Measurements from ENCODE around the gene MEFV. TPM values are rescaled to one million over a fixed set of nuclear protein-coding genes. Genes with fewer than 3 reads are reported as not detected.
"Not testable (repeated sequence)": the region's sequence is repeated elsewhere in the genome, so short reads cannot be mapped to it uniquely, and the experiment has no call there.

MEFV gene
- polyA plus RNA-seq, 6 donors from 2014 or later = 0.25 TPM; not detected in 5

DNA sequence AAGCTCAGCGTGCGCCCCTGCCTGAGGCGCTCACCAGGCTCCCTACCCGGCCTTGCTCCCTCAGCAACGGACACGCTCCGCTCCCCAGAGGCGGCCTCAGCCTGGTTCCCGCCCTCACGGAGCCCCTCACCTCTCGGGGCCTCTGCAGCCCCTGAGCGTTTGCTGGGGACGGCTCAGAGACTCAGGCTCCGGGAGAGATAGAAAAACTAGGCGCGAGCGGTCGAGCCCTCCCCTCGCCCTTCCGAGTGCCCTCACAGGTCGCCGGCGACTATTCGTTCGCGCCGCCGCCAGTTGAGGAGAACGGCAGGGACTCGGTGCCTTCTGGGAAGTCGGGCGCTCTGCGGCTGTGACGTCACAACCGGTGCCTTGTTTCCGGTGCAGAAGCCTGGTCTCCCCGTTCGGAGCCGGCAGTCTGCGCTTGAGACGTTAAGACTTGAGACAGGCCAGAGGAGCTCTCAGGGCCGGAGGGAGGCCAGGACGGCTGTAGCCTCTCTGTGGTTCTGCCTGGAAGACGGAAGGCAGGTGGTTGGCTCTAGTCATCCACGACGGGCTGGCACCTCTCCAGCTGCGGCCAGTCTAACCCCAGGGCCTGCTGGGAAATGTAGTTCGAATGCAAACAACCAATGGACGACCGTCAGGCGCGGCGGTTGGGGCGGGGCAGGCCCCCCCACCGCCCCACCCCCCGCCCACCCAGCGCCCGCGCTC, 21.4 kb downstream of the MEFV start, which contains the start of gene ZNF200:
Gene ZNF200, minus strand, starts transcription at position 302 of the 705 bp plus-strand sequence. CDS start 1,403 bp downstream, outside the sequence.
- Mint-ChIP-seq H3K27ac (peak within 1 kb of the TSS; percentile 95 to 99 (median 98)), H3K27me3 (peaks cover 0 to 3% (median 0%) of the 10 kb centered on the region in 3 donors), H3K4me3 (peak within 1 kb of the TSS; percentile 92 to 98 (median 97)), H3K4me1 (peaks cover 23 to 29% (median 26%) of the 10 kb centered on the region in 3 donors), H3K36me3 (peaks cover 23 to 28% of the 10 kb centered on the region in 2 donors), H3K9me3 (peaks cover 0 to 16% (median 8%) of the 10 kb centered on the region in 7 donors)
- DNase-seq (peak; percentile 93), ATAC-seq (ENCODE audit: low read depth in 2 of 2) (peak; percentile 92)

DNA sequence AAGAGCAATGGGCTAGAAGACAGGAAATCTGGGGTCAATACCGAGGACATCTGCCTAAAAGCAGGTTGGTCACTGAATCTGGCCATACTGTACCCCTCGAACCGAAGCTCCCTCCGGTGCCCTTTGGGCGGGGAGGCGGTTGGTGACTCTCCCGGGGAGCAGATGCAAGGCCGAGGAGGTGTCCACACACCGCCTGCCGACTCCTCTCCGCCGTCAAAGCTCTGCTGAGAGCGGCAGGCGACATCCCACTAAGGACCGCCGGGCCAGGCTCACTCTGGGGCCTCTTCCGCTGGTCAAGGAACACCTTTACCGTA, 21.9 kb downstream of the MEFV start:
- no peak for ATAC-seq (ENCODE audit: low read depth in 2 of 2)
- Mint-ChIP-seq H3K27me3 (no peaks in the 10 kb centered on the region), H3K4me1 (peaks cover 23 to 29% (median 26%) of the 10 kb centered on the region in 3 donors)

DNA sequence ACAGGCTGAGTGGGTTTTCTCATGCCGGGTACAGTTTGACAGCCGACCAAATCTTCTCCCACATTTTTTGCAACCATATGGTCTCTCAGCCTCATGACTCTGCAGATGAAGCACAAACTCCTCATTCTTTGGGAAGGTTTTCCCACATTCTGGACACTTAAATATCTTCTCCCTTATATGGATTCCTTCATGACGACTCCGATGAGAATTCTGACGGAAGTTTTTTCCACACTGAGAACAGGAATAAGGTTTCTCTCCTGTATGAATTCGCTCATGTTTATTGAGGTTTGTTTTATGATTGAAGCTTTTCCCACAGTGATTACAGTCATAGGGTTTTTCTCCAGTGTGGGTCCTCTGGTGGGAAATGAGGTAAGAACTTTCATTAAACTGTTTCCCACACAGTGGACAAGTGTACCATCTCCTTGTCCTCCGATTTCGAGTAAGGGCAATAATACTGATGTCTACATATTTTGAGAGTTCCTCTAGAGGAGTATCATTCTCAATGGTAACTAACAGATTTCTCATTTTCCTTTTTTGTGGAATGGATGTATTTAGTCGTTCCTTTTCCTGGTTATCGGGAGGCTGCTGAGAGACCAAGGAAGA, 32.4 kb downstream of the MEFV start:
- H3K27ac Mint-ChIP-seq = no peak overlapping the region
- ATAC-seq (ENCODE audit: low read depth in 2 of 2) (no peak), DNase-seq (no peak)
- H3K9me3 Mint-ChIP-seq = peaks cover 12 to 76% (median 68%) of the 10 kb centered on the region in 7 donors
- no peak overlapping the region for H3K4me3 Mint-ChIP-seq
- peaks cover 47 to 54% of the 10 kb centered on the region in 2 donors for H3K36me3 Mint-ChIP-seq
- no peaks in the 10 kb centered on the region for H3K27me3 Mint-ChIP-seq
- no peaks in the 10 kb centered on the region for H3K4me1 Mint-ChIP-seq

More for the DNA sequence above, 21.9 kb downstream of the MEFV start:
- H3K9me3 Mint-ChIP-seq = peaks cover 0 to 18% (median 9%) of the 10 kb centered on the region in 7 donors
- H3K27ac Mint-ChIP-seq = peak overlapping the region; percentile 90 to 99 (median 98)
- peak overlapping the region; percentile 92 to 98 (median 97) for H3K4me3 Mint-ChIP-seq
- peaks cover 25 to 32% of the 10 kb centered on the region in 2 donors for H3K36me3 Mint-ChIP-seq
- DNase-seq = no peak

DNA sequence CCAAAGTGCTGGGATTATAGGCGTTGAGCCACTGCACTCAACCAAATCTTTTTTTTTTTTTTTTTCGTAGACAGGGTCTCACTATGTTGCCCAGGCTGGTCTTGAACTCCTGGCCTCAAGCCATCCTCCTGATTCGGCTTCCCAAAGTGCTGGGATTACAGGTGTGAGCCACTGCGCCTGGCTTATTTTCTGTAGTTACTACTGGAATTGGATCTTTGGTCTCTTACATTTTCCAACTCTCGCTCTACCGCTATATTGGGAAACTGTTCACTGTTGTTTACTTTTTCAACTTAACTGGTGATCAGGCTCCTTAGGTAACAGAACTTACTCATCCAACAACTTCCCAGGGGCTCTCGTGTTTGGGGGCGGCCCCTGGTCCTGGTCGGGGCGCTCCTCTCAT, 35.6 kb downstream of the MEFV start:
- DNase-seq (no peak), ATAC-seq (ENCODE audit: low read depth in 2 of 2) (no peak)
- H3K27me3 Mint-ChIP-seq = peaks cover 0 to 3% (median 0%) of the 10 kb centered on the region in 3 donors
- H3K4me1 Mint-ChIP-seq = peaks cover 5 to 9% (median 5%) of the 10 kb centered on the region in 3 donors
- no peak overlapping the region for H3K4me3 Mint-ChIP-seq
- H3K9me3 Mint-ChIP-seq = peaks cover 8 to 67% (median 63%) of the 10 kb centered on the region in 7 donors
- H3K36me3 Mint-ChIP-seq = peaks cover 34 to 46% of the 10 kb centered on the region in 2 donors
- H3K27ac Mint-ChIP-seq = no peak overlapping the region

DNA sequence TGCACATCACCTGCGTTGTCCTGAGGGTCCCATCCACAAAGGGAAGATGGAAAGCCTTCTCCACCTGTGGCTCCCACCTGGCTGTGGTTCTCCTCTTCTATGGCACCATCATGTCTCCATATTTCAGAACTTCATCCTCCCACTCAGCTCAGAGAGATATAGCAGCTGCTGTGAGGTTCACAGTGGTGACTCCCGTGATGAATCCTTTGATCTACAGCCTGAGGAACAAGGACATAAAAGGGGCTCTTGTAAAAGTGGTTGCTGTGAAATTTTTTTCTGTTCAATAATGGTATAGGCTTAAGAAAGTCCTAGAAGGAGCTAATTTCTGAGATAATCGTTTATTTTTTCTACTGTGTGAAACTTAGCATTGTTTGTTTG, 40.2 kb downstream of the MEFV start:
- Mint-ChIP-seq H3K4me1 (peaks cover 18 to 27% (median 18%) of the 10 kb centered on the region in 3 donors), H3K9me3 (peaks cover 9 to 52% (median 31%) of the 10 kb centered on the region in 7 donors), H3K27me3 (peaks cover 3 to 27% (median 23%) of the 10 kb centered on the region in 3 donors), H3K4me3 (peak overlapping the region in 5 of 8 donors; percentile 16 to 81 (median 58)), H3K27ac (peak overlapping the region in 1 of 6 donors; percentile 2), H3K36me3 (peaks cover 4 to 34% of the 10 kb centered on the region in 2 donors)
- no peak for DNase-seq
- ATAC-seq (ENCODE audit: low read depth in 2 of 2) = no peak

DNA sequence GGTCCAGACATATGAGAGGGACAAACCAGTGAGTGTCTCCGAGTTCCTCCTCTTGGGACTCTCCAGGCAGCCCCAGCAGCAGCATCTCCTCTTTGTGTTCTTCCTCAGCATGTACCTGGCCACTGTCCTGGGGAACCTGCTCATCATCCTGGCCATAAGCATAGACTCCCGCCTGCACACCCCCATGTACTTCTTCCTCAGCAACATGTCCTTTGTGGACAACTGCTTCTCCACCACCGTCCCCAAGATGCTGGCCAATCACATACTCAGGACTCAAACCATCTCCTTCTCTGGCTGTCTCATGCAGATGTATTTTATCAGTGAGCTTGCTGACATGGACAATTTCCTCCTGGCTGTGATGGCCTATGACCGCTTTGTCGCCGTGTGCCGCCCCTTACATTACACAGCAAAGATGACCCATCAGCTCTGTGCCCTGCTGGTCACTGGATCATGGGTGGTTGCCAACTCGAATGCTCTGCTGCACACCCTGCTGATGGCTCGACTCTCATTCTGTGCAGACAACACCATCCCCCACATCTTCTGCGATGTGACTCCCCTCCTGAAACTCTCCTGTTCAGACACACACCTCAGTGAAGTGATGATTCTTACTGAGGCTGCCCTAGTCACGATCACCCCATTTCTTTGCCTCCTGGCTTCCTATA, 40.7 kb downstream of the MEFV start:
- Mint-ChIP-seq H3K27me3 (peaks cover 3 to 27% (median 23%) of the 10 kb centered on the region in 3 donors), H3K27ac (peak overlapping the region in 2 of 6 donors; percentile 74 to 94), H3K4me3 (peak overlapping the region in 6 of 8 donors; percentile 16 to 81 (median 64)), H3K4me1 (peaks cover 18 to 27% (median 18%) of the 10 kb centered on the region in 3 donors), H3K9me3 (peaks cover 9 to 52% (median 27%) of the 10 kb centered on the region in 7 donors), H3K36me3 (peaks cover 4 to 34% of the 10 kb centered on the region in 2 donors)
- no peak for DNase-seq
- ATAC-seq (ENCODE audit: low read depth in 2 of 2) = no peak

DNA sequence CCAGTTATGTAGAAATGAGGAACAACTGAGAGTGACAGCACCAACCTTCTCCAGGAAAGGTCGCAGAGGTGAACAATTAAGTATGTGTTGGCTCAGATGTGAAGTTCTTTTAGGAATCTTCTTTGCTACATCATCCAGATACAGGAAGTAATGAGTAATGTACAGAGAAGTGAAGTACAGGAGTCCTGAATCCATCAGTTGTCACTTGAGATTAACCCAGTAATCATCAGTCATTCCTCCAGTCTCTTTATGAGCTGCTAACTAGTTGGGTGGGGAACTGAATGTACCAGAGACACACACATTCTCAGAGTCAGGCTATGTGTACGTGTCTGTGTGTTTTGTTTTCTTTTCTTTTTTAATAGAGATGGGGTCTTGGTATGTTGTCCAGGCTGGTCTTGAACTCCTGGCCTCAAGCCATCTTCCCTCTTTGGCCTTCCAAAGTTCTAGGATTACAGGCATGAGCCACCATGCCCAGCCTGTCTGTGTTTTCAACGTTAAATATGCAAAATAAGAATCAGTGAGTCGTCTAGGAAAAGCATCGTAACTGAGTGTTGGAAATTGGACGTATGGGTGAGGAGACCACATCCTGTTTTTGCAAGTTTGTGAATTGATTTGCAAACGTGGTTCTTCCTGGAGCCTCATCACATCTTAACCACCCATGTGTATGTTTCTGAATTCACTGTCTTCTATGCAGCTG, 41.4 kb downstream of the MEFV start:
- DNase-seq = no peak
- peak overlapping the region in 4 of 6 donors; percentile 39 to 94 (median 80) for H3K27ac Mint-ChIP-seq
- H3K9me3 Mint-ChIP-seq = peaks cover 9 to 51% (median 25%) of the 10 kb centered on the region in 7 donors
- H3K4me1 Mint-ChIP-seq = peaks cover 18 to 27% (median 18%) of the 10 kb centered on the region in 3 donors
- H3K4me3 Mint-ChIP-seq = peak overlapping the region in 6 of 8 donors; percentile 10 to 81 (median 52)
- ATAC-seq (ENCODE audit: low read depth in 2 of 2) = peak; percentile 56 to 84
- peaks cover 9 to 34% of the 10 kb centered on the region in 2 donors for H3K36me3 Mint-ChIP-seq
- H3K27me3 Mint-ChIP-seq = peaks cover 3 to 27% (median 26%) of the 10 kb centered on the region in 3 donors

DNA sequence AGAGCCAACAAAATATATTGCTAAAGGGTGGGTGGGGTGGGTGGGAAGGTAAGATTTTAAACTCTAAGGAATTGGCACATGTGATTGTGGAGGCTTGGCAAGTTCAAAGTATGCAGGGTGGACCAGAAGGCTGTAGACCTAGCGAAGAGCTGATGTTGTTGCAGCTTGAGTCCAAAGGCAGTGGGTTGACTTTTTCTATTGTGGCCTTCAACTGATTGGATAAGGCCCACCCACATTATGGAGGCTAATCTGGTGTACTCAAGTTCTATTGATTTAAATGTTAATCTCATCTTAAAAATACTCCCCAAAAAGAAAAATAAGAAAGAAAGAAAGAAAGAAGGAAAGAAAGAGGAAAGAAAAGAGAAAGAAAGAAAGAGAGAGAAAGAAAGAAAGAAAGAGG, 43.9 kb downstream of the MEFV start:
- no peak for ATAC-seq (ENCODE audit: low read depth in 2 of 2)
- peaks cover 5 to 40% (median 25%) of the 10 kb centered on the region in 7 donors for H3K9me3 Mint-ChIP-seq
- H3K36me3 Mint-ChIP-seq = peaks cover 6 to 32% of the 10 kb centered on the region in 2 donors
- H3K4me1 Mint-ChIP-seq = peaks cover 18 to 27% (median 18%) of the 10 kb centered on the region in 3 donors
- no peak for DNase-seq
- peaks cover 8 to 40% (median 38%) of the 10 kb centered on the region in 3 donors for H3K27me3 Mint-ChIP-seq
- H3K27ac Mint-ChIP-seq = no peak overlapping the region
- H3K4me3 Mint-ChIP-seq = no peak overlapping the region

DNA sequence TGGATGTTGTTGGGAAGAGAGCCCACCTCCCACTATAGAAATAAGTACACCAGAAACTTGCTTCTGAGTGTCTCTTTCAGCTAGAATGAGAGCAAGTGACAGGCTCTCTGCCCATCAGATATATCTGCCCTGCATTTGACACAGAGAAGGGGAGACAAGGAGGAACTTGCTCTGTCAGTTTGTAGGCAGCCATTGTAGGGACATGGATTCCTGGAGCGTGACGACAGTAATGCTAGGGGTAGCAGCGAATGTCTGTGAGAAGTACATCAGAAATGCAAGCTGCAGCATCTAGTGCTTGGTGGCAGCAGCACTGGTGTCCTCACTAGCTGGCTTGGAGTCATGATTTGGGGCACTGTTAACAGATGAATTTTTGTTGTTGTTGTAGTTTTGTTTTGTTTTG, 44.4 kb downstream of the MEFV start:
- DNase-seq (no peak), ATAC-seq (ENCODE audit: low read depth in 2 of 2) (no peak)
- Mint-ChIP-seq H3K36me3 (peaks cover 5 to 35% of the 10 kb centered on the region in 2 donors), H3K4me3 (peak overlapping the region in 1 of 8 donors; percentile 23), H3K27ac (peak overlapping the region in 2 of 6 donors; percentile 52 to 76), H3K4me1 (peaks cover 18 to 24% (median 18%) of the 10 kb centered on the region in 3 donors), H3K27me3 (peaks cover 7 to 41% (median 40%) of the 10 kb centered on the region in 3 donors), H3K9me3 (peaks cover 5 to 42% (median 26%) of the 10 kb centered on the region in 7 donors)

DNA sequence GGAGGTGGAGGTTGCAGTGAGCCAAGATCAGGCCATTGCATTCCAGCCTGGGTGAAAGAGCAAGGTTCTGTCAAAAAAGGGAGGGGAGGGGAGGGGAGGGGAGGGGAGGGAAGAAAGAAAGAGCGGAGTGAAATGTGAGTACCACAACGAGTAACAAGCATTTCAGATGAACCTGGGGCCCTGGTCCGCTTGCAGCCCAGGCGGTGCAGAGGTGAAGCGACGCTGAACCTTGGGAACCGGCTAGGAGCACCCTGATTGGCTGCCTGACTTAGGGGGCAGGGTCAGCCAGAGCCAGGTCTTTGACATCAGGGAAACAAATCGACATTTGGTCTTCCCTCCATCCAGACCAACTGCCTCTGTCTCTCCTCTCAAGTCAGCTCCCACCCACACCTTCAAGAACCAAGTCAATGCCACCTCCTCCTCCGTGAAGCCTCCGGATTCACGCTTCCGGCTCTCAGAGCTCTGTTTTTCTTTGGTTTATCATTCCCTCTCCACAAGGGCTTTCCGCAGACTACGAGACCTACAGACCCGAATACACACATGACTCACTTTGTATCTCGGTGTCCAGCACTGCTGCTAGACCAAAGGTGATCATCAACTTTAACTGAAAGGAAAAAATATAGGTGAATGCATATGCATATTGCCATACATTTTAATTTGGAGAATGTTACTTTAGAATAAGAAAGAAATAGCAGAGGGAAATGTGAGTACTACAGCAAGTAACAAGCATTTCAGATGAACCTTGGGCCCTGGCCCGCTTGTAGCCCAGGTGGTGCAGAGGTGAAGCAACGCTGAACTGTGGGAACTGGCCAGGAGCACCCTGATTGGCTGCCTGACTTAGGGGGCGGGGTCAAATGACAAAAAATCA, 49.1 kb downstream of the MEFV start:
- Mint-ChIP-seq H3K27ac (peak overlapping the region in 1 of 6 donors; percentile 35), H3K4me1 (no peaks in the 10 kb centered on the region), H3K4me3 (no peak overlapping the region), H3K9me3 (peaks cover 5 to 41% (median 34%) of the 10 kb centered on the region in 7 donors), H3K36me3 (peaks cover 9 to 36% of the 10 kb centered on the region in 2 donors), H3K27me3 (peaks cover 37 to 64% (median 45%) of the 10 kb centered on the region in 3 donors)
- DNase-seq = no peak
- ATAC-seq (ENCODE audit: low read depth in 2 of 2) = no peak

DNA sequence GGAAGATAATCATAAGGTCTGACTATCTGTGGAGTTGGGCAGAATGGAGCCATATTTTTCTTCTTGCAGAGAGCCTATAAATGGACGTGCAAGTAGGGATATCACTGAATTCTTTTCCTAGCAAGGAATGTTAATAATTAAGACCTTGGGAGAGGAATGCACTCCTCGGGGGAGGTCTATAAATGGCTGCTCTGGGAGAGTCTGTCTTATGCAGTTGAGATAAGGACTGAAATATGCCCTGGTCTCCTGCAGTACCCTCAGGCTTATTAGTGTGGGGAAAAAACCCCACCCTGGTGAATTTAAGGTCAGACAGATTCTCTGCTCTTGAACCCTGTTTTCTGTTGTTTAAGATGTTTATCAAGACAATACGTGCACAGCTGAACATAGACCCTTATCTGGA, 50.5 kb downstream of the MEFV start:
- DNase-seq; H3K27ac Mint-ChIP-seq; H3K4me1 Mint-ChIP-seq; ATAC-seq (ENCODE audit: low read depth in 2 of 2): not testable (repeated sequence)
- H3K9me3 Mint-ChIP-seq = peaks cover 5 to 41% (median 27%) of the 10 kb centered on the region in 7 donors
- peaks cover 9 to 29% of the 10 kb centered on the region in 2 donors for H3K36me3 Mint-ChIP-seq
- H3K27me3 Mint-ChIP-seq = peaks cover 43 to 68% (median 51%) of the 10 kb centered on the region in 3 donors
- H3K4me3 Mint-ChIP-seq = peak overlapping the region in 1 of 8 donors; percentile 15
